HG03135 (cell line): ENCODE results near the gene MUC3A.
"Not testable (repeated sequence)": the region's sequence is repeated elsewhere in the genome, so short reads cannot be mapped to it uniquely, and the experiment has no call there.

Experiments used
- ATAC-seq: cut with Tn5 transposase; IDR thresholded peaks from one replicate; pipeline ENCODE4 v1.9.1; 2021; ENCODE audit warnings: mild to moderate bottlenecking, moderate library complexity; ENCODE audit not compliant: unreplicated experiment

MUC3A gene, protein sequence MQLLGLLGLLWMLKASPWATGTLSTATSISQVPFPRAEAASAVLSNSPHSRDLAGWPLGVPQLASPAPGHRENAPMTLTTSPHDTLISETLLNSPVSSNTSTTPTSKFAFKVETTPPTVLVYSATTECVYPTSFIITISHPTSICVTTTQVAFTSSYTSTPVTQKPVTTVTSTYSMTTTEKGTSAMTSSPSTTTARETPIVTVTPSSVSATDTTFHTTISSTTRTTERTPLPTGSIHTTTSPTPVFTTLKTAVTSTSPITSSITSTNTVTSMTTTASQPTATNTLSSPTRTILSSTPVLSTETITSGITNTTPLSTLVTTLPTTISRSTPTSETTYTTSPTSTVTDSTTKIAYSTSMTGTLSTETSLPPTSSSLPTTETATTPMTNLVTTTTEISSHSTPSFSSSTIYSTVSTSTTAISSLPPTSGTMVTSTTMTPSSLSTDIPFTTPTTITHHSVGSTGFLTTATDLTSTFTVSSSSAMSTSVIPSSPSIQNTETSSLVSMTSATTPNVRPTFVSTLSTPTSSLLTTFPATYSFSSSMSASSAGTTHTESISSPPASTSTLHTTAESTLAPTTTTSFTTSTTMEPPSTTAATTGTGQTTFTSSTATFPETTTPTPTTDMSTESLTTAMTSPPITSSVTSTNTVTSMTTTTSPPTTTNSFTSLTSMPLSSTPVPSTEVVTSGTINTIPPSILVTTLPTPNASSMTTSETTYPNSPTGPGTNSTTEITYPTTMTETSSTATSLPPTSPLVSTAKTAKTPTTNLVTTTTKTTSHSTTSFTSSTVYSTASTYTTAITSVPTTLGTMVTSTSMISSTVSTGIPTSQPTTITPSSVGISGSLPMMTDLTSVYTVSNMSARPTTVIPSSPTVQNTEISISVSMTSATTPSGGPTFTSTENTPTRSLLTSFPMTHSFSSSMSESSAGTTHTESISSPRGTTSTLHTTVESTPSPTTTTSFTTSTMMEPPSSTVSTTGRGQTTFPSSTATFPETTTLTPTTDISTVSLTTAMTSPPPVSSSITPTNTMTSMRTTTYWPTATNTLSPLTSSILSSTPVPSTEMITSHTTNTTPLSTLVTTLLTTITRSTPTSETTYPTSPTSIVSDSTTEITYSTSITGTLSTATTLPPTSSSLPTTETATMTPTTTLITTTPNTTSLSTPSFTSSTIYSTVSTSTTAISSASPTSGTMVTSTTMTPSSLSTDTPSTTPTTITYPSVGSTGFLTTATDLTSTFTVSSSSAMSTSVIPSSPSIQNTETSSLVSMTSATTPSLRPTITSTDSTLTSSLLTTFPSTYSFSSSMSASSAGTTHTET (N-terminal part only)

DNA sequence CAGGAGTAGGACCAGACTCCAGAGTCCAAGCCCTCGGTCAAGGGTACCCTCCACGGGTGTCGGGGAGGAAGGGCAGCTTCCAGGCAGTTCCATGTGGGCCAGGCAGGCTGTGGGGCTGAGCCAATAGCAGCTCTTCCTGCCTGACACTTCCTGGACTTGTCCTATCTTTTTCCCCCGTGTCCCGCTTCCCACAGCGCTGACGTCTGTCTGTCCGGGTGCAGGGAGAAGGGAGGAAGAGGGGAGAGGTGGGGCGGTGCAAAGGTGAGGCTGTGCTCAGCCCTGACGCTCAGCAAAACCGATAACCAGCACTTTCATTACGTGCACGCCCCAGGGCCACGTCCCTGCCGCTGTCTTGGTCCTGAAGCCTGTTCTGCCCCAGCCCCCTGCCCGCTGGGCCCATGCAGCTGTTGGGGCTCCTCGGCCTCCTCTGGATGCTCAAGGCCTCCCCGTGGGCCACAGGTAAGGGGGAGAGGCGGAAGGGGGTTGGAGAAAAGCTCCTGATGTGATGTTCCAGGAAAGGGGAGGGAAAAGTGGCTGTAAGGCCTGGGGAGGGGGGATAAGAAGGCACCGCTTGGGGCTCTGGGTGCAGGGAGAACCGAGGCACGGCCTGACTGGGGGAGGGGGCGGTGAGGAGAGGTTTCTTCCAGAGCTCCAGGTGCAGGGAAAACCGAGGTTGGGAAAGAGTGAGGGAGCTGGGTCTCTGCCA, at the start of gene MUC3A:
Gene MUC3A (plus strand): TSS at position 308 of the 706 bp plus-strand sequence. CDS start 91 bp downstream, at position 399.
- no peak for ATAC-seq

DNA sequence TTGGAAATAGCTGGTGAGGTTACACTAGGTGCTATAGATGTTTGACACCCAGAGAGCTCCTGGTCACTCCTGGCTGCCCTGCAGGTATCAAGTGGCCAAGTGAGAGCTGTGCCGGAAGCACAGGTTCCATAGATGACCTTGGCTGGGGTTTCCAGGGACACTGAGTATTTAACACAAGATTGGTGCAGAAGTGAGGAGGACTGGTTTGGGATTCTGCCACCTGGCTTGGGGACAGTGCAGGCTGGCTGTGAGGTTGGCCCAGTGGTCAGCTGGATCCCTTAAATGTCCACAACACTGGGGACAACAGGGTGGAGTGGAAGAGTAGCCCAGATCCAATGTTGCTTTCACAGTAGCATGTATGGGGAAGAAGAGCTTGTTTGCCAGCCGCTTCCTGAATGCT, 48.4 kb upstream of the MUC3A start:
- ATAC-seq: no peak

DNA sequence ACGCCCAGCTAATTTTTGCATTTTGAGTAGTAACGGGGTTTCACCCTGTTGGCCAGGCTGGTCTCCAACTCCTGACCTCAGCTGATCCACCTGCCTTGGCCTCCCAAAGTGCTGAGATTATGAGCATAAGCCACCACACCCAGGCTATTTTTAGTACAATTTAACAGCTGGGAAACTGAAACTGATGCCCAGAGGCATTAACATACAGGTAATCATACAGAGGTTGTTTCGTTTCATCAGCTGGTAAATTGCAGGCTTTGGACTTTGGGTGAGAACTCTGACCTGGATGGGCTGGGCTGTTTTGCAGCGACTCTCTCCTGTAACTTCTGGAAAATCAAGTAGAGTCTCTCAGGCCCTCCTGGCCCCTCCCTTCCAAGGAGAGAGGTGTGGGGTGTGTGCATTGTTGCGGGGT, 47.4 kb upstream of the MUC3A start:
- ATAC-seq: no peak

DNA sequence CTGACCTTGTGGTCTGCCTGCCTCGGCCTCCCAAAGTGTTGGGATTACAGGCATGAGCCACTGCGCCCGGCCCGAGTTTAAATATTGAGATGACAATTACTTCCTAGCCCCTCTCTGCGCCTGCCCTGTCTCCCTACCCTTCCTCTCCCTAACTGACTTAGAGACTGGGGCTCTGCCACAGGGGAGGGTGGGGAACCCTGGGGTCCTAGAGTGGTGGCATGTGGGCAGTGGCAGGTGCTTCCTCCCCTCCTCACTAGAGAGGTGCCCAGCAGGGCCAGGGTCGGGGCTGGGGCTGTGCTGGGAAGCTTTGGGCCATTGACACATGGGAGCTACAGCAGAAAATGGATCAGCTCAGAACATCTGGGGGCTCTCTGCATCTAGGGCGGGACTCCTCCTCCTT, 46.7 kb upstream of the MUC3A start:
- no peak for ATAC-seq

DNA sequence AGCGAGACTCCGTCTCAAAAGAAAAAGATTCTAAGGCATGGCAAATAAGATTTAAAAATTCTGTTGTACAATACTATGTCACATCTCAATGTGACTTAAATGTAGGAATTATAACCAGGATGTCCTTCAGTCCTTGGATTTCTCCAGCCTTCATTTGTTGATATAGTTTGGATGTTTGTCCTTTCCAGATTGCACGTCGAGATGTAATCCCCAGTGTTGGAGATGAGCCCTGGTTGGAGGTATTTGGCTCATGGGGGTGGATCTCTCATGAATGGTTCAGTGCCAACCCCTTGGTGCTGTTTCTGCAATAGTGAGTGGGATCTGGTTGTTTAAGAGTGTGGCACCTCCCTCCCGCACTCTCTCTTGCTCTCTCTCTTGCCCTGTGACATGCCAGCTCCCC, 40.8 kb upstream of the MUC3A start:
- ATAC-seq: no peak

DNA sequence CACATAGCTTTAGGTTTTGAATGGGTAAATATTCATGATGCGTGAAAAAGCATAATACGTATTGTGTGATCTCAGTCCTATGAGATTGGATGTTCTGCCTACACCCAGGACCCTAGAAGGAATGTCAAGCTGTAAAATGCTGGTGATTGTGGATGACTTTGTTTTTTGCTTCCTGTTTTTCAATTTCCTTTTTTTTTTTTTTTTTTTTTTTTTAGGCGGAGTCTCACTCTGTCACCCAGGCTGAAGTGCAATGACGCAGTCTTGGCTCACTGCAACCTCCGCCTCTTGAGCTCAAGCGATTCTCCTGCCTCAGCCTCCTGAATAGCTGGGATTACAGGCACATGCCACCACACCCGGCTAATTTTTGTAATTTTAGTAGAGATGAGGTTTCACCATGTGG, 38.9 kb upstream of the MUC3A start:
- ATAC-seq: not testable (repeated sequence)

DNA sequence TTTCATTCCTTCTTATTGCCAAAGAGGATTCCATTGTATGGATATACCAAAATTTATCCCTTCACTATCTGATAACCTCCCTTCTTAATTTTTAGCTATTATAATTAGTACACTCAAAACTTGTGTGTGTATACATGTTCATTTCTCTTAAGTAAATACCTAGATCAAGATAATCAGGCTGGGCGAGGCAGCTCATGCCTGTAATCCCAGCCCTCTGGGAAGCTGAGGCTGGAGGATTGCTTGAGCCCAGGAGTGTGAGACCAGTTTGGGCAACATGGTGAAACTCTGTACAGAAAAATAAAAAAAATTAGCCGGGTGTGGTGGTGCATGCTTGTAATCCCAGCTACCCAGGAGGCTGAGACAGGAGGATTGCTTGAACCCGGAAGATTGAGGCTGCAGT, 37.9 kb upstream of the MUC3A start:
- no peak for ATAC-seq

DNA sequence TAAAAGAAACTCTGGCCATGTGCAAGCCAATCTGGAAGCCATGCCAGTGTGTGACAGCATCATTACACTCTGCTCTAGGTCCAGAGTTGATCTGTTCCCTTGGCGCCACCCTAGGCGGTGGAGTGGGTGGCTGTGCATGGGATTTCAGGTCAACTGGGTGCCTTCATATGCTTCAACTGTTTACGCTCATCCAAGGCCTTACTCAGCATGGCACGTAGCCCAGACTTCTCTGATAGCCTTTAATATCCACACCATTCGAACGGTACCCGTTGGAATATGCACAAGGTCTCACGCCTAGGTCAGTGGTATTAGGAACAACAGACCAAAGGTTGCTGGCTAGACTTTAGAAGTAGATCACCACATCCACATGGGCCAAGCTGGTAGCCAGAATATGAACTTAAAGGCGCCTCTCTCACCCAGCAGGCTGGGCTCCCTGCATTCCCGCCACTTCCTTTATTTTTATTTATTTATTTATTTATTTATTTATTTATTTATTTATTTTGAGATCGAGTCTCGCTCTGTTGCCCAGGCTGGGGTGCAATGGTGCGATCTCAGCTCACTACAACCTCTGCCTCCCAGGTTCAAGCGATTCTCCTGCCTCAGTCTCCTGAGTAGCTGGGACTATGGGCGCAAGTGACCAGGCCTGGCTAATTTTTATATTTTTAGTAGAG, 35.0 kb upstream of the MUC3A start:
- ATAC-seq: no peak

DNA sequence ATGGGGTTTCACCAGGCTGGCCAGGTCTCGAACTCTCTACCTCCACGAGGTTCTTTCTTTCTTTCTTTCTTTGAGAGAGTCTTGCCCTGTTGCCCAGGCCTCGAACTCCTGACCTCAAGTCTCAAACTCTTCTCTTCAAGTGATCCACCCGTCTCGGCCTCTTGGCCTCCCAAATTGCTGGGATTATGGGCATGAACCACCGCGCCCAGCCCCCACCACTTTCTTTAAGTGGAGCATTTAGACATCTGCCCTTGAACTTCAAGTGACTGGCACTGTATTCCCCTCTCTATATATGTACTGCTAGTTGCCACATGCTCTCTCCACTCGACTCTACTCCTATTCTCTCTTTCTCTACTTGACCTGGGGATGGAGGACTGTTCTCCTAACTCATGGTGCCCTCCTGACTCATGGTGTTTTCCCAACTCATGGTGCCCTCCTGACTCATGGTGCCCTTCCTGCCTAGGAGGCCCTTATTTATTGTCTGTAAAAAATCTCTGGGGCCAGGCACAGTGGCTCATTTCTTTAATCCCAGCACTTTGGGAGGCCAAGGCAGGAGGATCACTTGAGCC, 34.4 kb upstream of the MUC3A start:
- no peak for ATAC-seq

DNA sequence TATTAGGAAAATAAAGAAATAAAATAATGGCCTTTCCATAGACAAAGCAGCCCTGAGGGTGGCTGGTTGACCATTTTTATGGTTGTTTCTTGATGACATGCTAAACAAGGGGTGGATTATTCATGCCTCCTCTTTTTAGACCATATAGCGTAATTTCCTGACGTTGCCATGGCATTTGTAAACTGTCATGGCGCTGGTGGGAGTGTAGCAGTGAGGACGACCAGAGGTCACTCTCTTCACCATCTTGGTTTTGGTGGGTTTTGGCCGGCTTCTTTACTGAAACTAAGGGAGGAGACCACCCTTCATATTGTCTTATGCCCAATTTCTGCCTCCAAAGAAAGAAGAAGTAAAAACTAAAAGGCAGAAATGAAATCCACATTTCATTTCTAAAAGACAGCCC, 30.0 kb upstream of the MUC3A start:
- ATAC-seq: not testable (repeated sequence)

DNA sequence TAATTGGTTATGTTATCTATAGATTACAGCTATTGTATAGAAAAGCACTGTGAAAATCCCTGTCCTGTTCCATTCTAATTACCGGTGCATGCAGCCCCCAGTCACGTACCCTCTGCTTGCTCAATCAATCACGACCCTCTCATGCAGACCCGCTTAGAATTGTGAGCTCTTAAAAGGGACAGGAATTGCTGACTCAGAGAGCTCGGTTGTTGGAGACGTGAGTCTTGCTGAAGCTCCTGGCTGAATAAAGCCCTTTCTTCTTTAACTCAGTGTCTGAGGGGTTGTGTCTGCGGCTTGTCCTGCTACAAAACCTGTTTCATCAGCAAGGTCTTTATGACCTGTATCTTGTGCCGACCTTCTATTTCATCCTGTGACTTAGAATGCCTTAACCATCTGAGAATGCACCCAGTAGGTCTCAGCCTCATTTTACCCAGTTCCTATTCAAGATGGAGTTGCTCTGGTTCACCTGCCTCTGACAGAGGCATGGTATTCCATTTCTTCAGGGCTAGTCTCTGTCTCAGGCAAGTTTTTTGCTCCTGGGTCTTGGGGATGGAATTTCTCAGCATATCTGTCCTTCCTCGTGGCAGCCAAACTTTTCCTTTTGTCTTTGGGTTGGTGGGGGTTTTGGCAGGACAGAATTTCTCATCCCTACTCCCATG, 29.4 kb upstream of the MUC3A start:
- ATAC-seq: not testable (repeated sequence)

DNA sequence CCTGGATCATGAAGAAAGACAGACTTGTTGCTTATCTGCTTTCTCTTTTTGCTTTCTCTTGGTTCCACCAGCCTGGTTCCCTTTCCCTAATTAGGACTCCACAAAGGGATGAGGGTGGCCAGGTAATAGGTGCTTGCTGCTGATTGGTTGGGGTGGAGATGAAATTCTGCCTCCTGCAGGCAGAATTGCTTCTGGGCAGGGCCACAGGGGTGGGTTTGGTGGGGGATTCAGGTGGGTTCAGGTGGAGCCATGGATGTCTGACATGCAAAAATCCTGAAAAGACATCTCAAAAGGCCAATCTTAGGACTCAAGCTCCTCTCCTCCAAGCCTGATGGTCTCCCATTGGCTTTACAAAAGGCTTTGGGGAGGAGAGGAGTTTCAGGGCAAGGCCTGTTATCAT, 28.3 kb upstream of the MUC3A start:
- no peak for ATAC-seq

DNA sequence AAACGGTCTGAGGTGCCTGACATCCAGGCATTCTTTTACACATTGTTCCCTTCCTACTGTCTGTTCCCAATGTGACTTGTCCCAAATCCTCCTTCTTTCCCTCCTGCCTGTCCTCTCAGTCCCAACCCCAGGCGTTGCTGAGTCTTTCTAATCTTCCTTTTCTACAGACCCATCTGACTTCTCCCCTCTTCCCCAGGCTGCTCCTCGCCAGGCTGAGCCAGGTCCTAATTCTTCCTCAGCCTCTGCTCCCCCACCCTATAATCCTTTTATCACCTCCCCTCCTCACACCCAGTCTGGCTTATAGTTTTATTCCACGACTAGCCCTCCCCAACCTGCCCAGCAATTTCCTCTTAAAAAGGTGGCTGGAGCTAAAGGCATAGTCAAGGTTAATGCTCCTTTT, 25.7 kb upstream of the MUC3A start:
- not testable (repeated sequence) for ATAC-seq

DNA sequence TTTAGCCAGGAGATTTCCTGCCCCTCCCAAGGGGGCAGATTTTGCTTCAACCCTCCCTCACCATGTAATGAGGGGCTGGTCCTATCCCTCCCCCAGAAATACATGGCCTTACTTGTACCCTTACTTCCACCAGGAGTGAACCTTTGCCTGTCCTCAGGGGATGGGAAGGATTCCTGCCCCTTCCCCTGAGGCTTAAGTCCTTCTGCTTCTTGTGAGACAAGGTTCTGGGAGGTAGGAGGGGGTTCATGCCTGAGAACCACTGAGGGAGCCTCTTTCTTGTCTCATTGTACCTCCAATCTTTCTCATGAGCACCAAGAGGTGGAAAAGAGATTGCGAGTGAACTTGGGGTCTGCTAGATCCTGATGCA, 19.5 kb upstream of the MUC3A start:
- ATAC-seq: no peak

DNA sequence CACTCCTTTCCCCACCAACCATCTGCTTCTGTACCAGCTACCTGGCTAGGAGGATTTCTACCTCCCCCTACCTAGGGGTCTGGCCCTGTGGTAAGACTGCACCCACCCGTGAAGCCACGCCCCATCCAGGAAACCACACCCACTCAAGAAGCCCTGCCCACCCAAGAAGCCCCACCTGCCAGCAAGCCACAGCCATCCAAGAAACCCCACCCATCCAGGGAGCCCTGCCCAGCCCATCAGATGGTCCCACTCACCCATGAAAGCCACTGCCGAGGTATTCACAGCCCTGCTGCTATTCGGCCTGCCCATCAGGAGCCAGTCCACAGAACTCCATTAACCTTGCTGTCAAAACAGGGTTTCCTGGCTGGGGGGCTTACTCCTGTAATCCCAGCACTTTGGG, 15.6 kb upstream of the MUC3A start:
- no peak for ATAC-seq

DNA sequence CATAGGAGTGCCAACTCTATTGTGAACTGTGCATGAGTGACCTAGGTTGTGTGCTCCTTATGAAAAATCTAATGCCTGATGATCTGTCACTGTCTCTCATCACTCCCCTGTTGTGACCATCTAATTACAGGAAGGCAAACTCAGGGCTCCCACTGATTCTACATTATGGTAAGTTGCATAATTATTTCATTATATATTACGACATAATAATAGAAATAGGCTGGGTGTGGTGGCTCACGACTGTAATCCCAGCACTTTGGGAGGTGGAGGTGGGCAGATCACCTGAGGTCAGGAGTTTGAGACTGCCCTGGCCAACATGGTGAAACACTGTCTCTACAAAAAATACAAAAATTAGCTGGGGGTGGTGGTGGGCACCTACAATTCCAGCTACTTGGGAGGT, 14.0 kb upstream of the MUC3A start:
- ATAC-seq: not testable (repeated sequence)

DNA sequence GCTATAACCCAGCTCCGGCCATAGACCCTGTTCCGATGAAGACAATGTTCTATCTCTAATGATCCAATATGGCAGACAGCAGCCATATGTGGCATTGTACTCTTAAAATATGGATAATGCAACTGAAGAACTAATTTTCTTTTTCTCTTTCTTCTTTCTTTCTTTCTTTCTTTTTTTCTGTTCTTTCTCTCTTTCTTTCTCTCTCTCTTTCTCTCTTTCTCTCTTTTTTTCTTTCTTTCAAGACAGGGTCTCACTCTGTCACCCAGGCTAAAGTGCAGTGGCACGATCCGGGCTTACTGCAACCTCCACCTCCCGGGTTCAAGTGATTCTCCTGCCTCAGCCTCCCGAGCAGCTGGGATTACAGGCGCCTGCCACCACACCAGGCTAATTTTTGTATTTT, 13.2 kb upstream of the MUC3A start:
- not testable (repeated sequence) for ATAC-seq

DNA sequence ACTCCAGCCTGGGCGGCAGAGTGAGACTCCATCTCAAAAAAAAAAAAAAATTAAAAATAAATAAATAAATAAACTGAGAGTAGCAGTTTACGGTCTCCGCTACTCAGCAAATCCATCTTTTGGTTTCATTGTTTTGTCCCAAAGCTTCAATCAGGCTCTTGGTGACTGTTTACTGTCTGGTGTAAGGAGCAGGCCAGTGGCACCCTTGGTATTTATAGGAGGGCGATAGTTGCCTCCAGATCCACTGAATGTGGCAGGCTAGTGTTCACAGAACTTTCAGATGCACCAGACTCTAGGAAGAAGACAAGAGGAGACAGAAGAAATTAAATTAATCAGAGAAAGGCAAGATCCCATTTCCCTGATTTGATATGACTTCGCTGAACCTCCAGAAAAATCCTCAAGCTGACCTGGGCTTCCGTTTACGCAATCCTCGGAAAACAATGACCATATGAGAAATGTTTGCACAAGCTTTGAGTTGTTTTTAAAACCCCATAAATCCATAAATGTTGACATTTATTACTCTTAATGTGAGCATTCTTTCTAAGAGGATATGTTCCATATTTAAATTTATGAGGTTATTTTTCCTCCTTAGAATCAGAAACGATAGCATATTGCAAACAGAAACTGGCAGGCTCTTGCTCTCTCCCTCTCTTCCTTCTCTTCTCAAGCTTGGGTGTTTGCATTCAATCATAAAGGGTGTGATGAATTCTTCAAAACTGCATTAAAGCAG, 7.1 kb upstream of the MUC3A start:
- ATAC-seq: no peak
